GM19099 (cell line): ENCODE data around the gene SYT11.
A peak's percentile ranks its signal among the peaks of the same experiment; 100 is the strongest.

ENCODE experiments used
- POLR2A ChIP-seq: IDR thresholded peaks from 3 replicates; pipeline ENCODE4 v1.6.1; 2011; ENCODE audit warnings: low read depth; ENCODE audit not compliant: insufficient read length; ENCODE audit errors: extremely low read depth

SYT11 gene

GRCh38 chr1:155912056-155912536 lies 52.7 kb downstream of the SYT11 start:
- no peak for TF ChIP-seq POLR2A

- no peak for TF ChIP-seq POLR2A
Measured at GRCh38 chr1:155913969-155914757, 54.8 kb downstream of the SYT11 start.

- no peak for TF ChIP-seq POLR2A
Measured at GRCh38 chr1:155918660-155919059, 59.3 kb downstream of the SYT11 start.

- TF ChIP-seq POLR2A: no peak
Measured at GRCh38 chr1:155919801-155920200, 60.4 kb downstream of the SYT11 start.

GRCh38 chr1:155920717-155921116 lies 61.4 kb downstream of the SYT11 start:
- no peak for TF ChIP-seq POLR2A

GRCh38 chr1:155925506-155925905 lies 66.1 kb downstream of the SYT11 start:
- TF ChIP-seq POLR2A: no peak

GRCh38 chr1:155929057-155929456 lies 69.7 kb downstream of the SYT11 start:
- TF ChIP-seq POLR2A: no peak

GRCh38 chr1:155931332-155932038 lies 72.1 kb downstream of the SYT11 start:
- no peak for TF ChIP-seq POLR2A

- no peak for TF ChIP-seq POLR2A
Measured at GRCh38 chr1:155932081-155932480, 72.7 kb downstream of the SYT11 start.

- no peak for TF ChIP-seq POLR2A
Measured at GRCh38 chr1:155932487-155932886, 73.1 kb downstream of the SYT11 start.

GRCh38 chr1:155933591-155934096 lies 74.3 kb downstream of the SYT11 start:
- no peak for TF ChIP-seq POLR2A

GRCh38 chr1:155934097-155934935 lies 74.9 kb downstream of the SYT11 start, which contains the start of gene KHDC4:
KHDC4 (minus strand) TSS chr1:155934413; CDS start chr1:155934373, 40 bp downstream.
- peak; percentile 97 for TF ChIP-seq POLR2A
